GM12874 (cell line): ENCODE results near the gene PARD3B.

Experiments used
- TF ChIP-seq, protein P1 (sequence below): IDR thresholded peaks from 2 replicates; pipeline ENCODE4 v1.5.1; 2011; ENCODE audit warnings: low read depth, mild to moderate bottlenecking, control low read depth, low read length, moderate library complexity; ENCODE audit not compliant: insufficient read depth

The PARD3B gene

DNA sequence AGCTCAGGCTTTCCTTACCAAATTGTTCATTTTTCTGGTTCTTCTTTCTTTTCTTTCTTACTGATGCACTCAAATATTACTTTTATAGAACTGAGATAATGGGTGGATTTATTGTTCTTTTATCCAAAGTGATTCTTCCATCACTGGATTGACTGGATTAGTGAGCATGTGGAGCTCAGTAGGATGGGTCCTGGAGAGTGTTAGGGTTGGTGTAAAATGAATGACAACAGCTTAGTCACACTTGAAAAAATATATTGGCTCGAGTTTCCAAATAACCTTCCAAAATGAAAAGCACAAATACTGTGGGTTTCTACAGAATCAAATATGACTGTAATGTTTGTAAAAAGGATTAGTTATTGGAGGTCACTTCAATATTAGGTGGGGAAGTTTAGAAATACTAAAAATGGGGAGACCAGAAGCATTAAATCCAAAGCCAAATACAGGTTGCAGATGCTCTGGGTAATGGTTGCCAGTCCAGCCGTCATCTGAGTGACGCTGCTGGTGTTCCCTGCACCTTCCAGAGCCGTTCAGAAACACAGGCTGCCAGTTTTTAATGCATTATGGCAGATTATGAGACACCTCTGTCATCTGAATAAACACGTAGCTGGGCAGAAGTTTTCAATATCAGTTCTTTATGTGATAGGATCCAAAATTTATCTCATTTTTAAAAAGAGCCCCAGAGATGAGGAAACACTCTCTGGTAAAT lies 842.2 kb downstream of the PARD3B start:
- TF ChIP-seq, protein P1, sequence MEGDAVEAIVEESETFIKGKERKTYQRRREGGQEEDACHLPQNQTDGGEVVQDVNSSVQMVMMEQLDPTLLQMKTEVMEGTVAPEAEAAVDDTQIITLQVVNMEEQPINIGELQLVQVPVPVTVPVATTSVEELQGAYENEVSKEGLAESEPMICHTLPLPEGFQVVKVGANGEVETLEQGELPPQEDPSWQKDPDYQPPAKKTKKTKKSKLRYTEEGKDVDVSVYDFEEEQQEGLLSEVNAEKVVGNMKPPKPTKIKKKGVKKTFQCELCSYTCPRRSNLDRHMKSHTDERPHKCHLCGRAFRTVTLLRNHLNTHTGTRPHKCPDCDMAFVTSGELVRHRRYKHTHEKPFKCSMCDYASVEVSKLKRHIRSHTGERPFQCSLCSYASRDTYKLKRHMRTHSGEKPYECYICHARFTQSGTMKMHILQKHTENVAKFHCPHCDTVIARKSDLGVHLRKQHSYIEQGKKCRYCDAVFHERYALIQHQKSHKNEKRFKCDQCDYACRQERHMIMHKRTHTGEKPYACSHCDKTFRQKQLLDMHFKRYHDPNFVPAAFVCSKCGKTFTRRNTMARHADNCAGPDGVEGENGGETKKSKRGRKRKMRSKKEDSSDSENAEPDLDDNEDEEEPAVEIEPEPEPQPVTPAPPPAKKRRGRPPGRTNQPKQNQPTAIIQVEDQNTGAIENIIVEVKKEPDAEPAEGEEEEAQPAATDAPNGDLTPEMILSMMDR = no peak

DNA sequence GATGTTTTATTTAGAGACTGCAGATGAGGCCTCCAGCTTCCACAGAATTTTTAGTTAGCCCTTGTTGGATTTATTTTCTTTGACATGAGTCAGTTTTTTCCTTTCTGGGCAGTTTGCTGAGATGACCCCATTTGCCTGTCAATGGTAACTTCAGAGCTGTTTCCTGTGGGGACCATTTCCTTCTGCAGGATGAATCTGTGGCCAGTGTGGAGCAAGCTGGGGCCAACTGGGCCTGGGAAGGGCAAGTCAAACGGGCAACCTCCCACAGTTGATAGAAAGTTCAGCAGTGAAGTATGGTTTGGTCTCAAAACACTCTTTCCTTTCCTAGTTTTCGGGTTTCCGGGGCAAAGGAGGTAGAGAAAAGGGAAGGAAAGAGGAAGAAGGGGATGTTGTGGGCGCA lies 845.6 kb downstream of the PARD3B start:
- TF ChIP-seq, protein P1 = no peak

DNA sequence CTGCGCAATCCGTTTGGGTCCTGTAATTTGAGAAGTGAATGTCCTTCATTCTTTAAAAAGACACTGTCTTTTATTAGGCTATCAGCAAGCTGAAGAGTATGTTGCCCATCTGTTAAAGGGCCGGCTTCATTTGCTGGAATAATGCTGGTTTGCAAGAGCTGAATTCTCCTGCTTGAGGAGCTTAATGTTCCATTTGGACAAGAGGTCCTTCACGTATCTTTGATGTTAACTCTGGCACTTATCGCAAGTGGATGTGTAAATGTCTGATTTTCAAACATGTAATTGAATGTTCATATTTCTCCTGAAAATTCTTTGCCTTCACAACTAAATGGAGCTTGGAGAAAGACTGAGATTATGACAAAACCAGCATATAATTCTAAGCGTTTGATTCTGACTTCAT lies 856.2 kb downstream of the PARD3B start:
- TF ChIP-seq, protein P1 = no peak

DNA sequence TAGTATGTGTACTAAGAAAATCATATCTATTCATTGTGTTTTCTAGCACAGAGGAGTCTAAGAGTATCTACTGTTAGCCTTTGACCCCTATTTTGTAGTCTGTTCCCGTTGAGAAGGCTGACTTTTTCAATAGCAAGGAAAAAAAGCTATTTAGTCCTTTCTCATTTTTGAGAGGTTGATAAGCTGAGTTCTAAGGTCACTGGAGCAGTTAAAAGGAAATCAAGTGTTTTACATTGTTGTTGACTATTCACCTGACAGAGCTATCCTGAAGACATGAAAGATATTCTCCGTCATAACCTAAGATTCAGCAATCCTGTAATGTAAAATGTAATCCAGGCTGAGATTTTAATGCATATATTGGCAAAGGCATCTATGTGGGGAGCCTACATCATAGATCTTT lies 856.7 kb downstream of the PARD3B start:
- TF ChIP-seq, protein P1 = no peak

DNA sequence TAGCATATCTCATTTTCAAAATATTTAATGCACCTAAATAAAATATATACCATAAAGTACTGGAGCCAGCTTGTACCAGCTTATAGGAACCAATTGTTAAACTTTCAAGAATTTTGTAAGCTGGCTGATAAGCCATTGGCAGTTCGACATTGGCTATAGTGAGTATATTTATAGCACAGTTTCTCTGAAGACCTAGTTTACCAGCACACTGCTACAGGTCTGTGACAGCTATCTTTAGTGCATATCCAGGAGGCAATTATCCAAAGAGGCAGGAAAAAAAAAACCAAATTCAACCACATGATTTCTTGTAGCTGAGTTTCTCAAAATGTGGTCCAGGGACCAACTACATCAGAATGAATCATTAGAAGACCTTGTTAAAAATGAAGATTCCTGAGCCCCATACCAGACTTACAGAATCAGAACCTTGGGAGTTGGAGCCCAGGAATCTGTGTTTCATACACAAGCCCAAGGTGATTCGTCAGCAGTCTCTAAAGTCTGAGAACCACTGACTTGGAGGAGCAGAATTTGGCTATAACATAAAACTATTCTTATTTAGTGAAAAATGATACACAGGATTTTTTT lies 858.1 kb downstream of the PARD3B start:
- TF ChIP-seq, protein P1 = no peak

DNA sequence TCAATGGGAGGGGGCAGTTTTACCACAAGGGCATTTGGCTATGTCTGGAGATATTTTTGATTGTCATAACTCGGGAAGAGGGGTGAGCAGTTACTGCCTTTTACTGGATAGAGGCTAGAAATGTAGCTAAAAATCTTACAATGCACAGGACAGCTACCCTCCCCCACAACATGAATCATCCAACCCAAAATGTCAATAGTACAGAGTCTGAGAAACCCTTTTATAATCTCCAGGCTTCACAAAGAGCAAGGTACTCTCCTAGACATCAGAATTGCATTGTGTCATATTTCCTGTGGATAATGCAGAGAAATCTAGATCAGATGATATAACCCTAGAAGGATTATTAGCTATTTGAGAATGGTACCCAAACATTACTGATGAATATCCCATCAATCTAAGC lies 859.9 kb downstream of the PARD3B start:
- TF ChIP-seq, protein P1 = no peak

DNA sequence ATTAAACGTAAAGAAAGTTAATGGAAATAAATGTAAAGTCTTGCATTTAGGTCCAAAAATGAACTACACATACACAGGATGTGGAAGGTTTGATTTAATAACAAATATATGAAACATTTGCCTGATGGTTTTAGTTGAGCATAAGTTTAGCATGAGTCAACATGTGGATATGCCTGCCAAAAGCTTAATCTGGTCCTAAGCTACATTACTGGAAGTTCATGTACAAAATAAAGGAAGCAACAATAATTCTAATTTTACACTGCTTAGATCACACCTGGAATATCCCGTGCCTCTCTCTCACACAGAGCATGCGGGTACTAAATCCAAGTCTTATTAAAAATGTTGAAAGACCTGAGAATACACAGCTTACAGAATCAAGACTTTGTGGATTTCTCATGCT lies 860.5 kb downstream of the PARD3B start:
- TF ChIP-seq, protein P1 = no peak
